A673 (cell line): Measurements from ENCODE around the gene HBB. TPM values are rescaled to one million over a fixed set of nuclear protein-coding genes. Genes with fewer than 3 reads are reported as not detected.

ENCODE experiments used
- BruUV-seq: library from RNA; stranded (reverse); fragments of 400-500 nt; replicated peaks from 2 replicates; lab custom pipeline; 2021; lab: Mats Ljungman, UMichigan
- CTCF ChIA-PET: fragments of 300-600 bp; sonication (Branson Sonifier 250); formaldehyde crosslinking; loops from one replicate; lab custom pipeline; 2022; ENCODE audit warnings: antibody characterized with exemption; lab: Charles Lee
- POLR2A ChIA-PET: fragments of 300-600 bp; sonication (Branson Sonifier 250); formaldehyde crosslinking; loops from one replicate; lab custom pipeline; 2022; ENCODE audit warnings: antibody characterized with exemption; ENCODE audit not compliant: low non-redundant PET; lab: Charles Lee
- DNase-seq: peaks from one replicate; pipeline ENCODE4 v3.0.0-alpha.2; 2015; ENCODE audit warnings: low spot score
- H3K27ac ChIP-seq: fragments of 200-600 bp; sonication (generic); 2 replicates; pipeline ENCODE4 v1.5.1; 2016; ENCODE audit warnings: mixed run types, low read depth, mild to moderate bottlenecking, mixed read lengths, antibody characterized with exemption, low read length; ENCODE audit not compliant: poor library complexity, severe bottlenecking
- H3K27me3 ChIP-seq: fragments of 200-600 bp; sonication (generic); replicated peaks from 2 replicates; pipeline ENCODE4 v1.6.1; 2017; ENCODE audit warnings: mixed run types, low read depth, mild to moderate bottlenecking, mixed read lengths, antibody characterized with exemption, low read length; ENCODE audit not compliant: insufficient read depth, poor library complexity
- H3K36me3 ChIP-seq: fragments of 200-600 bp; sonication (generic); 2 replicates; pipeline ENCODE4 v1.6.1; 2016; ENCODE audit warnings: mixed run types, mild to moderate bottlenecking, mixed read lengths, antibody characterized with exemption, low read length; ENCODE audit not compliant: insufficient read depth, poor library complexity, severe bottlenecking
- H3K4me1 ChIP-seq: fragments of 200-600 bp; sonication (generic); 2 replicates; pipeline ENCODE4 v1.6.1; 2017; ENCODE audit warnings: mixed run types, mild to moderate bottlenecking, mixed read lengths, antibody characterized with exemption, low read length; ENCODE audit not compliant: insufficient read depth, poor library complexity, severe bottlenecking
- H3K4me3 ChIP-seq: fragments of 200-600 bp; sonication (generic); 2 replicates; pipeline ENCODE4 v1.5.1; 2016; ENCODE audit warnings: low read depth, mixed run types, mild to moderate bottlenecking, mixed read lengths, low read length; ENCODE audit not compliant: poor library complexity, severe bottlenecking
- H3K9me3 ChIP-seq: fragments of 200-600 bp; sonication (generic); 2 replicates; pipeline ENCODE4 v1.6.1; 2016; ENCODE audit warnings: mixed run types, low read depth, mild to moderate bottlenecking, mixed read lengths, antibody characterized with exemption, low read length; ENCODE audit not compliant: poor library complexity, severe bottlenecking
- EZH2 ChIP-seq: fragments of 200-600 bp; sonication (generic); IDR thresholded peaks from 2 replicates; pipeline ENCODE4 v1.6.1; 2017; ENCODE audit warnings: borderline replicate concordance, low read depth, mild to moderate bottlenecking, mixed read lengths, antibody characterized with exemption, low read length; ENCODE audit not compliant: poor library complexity, severe bottlenecking
- intact Hi-C: fragments of 100-400 bp; cut with micrococcal nuclease; formaldehyde crosslinking; loops from one replicate; pipeline ENCODE4 v1.10.0; 2022; ENCODE audit not compliant: unreplicated experiment
- total RNA-seq: library from RNA; stranded (reverse); gene quantifications from 2 replicates; pipeline ENCODE4 v1.2.3, GENCODE V29; 2021
- TF ChIP-seq, protein P1 (sequence below): fragments of 300-800, 200-600 bp; sonication (generic); conservative IDR thresholded peaks from 2 replicates; pipeline ENCODE4 v1.5.1; 2017; ENCODE audit warnings: low read depth, mild to moderate bottlenecking, antibody characterized with exemption, low read length, moderate library complexity, mixed read lengths

The HBB gene
- total RNA-seq, 1 experiment from 2014 or later, result not detected

DNA sequence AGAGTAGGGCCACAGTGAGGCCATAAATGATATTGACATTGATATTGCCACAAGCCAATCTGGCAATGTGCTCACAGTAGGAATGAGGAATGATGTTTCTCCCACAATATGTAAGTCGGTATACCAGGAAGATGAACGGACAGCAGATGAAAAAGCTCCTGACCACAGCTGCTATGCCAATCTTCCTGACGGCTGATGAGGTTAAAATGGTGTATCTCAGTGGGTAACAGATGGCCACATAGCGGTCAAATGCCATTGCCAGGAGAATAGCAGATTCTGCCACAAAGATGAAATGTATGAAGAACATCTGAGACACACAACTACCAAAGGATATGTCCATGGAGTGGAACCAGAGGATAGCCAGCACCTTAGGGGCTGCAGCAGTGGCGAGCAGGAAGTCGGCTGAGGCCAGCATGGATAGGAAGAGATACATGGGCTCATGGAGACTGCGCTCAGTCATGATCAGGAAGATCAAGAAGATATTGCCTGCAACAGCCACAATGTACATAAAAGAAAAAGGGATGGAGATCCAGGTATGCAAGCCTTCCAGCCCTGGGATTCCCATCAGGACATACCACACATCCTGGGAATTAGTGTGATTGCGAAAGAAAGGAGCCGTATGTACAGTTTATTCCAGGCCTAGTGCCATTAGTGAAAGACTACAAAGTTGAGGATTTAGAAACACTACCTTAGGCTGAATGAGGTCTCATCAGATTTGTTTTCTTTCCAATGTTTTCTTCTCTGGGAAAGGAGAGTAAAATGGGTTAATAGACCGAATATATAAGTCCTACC lies 48.6 kb downstream of the HBB start:
- TF ChIP-seq EZH2, result no peak
- TF ChIP-seq, protein P1, sequence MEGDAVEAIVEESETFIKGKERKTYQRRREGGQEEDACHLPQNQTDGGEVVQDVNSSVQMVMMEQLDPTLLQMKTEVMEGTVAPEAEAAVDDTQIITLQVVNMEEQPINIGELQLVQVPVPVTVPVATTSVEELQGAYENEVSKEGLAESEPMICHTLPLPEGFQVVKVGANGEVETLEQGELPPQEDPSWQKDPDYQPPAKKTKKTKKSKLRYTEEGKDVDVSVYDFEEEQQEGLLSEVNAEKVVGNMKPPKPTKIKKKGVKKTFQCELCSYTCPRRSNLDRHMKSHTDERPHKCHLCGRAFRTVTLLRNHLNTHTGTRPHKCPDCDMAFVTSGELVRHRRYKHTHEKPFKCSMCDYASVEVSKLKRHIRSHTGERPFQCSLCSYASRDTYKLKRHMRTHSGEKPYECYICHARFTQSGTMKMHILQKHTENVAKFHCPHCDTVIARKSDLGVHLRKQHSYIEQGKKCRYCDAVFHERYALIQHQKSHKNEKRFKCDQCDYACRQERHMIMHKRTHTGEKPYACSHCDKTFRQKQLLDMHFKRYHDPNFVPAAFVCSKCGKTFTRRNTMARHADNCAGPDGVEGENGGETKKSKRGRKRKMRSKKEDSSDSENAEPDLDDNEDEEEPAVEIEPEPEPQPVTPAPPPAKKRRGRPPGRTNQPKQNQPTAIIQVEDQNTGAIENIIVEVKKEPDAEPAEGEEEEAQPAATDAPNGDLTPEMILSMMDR, result no peak

More for the DNA sequence above, 48.6 kb downstream of the HBB start:
- Histone ChIP-seq H3K27ac (no peak overlapping the region), H3K36me3 (no peaks in the 10 kb centered on the region), H3K4me1 (no peaks in the 10 kb centered on the region), H3K9me3 (no peaks in the 10 kb centered on the region), H3K27me3 (no peaks in the 10 kb centered on the region), H3K4me3 (no peak overlapping the region)
- ChIA-PET POLR2A (no interaction called here), CTCF (no interaction called here)
- no TSS peak for BruUV-seq
- no peak for DNase-seq
- intact Hi-C loops, result no loop called here

Other genes starting within 250 kb of the HBB start
- gene OR51L1, start 232.2 kb downstream of the HBB start, total RNA-seq, result not detected in 2 replicates
- gene OR52J3, start 180.5 kb downstream of the HBB start, total RNA-seq, result not detected in 2 replicates
- gene OR52E2, start 167.4 kb downstream of the HBB start, total RNA-seq, result not detected in 2 replicates
- gene OR52E1, start 157.5 kb downstream of the HBB start, total RNA-seq, result not detected in 2 replicates
- not detected in 2 replicates for gene OR52A5, start 88.7 kb downstream of the HBB start, total RNA-seq
- not detected in 2 replicates for gene OR52A1, start 72.3 kb downstream of the HBB start, total RNA-seq
- not detected in 2 replicates for gene OR51V1, start 26.4 kb downstream of the HBB start, total RNA-seq
- gene HBD, start 7.4 kb upstream of the HBB start, total RNA-seq, result not detected in 2 replicates
- gene HBG1, start 22.8 kb upstream of the HBB start, total RNA-seq, result not detected in 2 replicates
- gene HBG2, start 27.7 kb upstream of the HBB start, total RNA-seq, result not detected in 2 replicates
- not detected in 2 replicates for gene HBE1, start 42.9 kb upstream of the HBB start, total RNA-seq
- gene OR51B4, start 74.9 kb upstream of the HBB start, total RNA-seq, result not detected in 2 replicates
- gene OR51B2, start 97.2 kb upstream of the HBB start, total RNA-seq, result not detected in 2 replicates
- gene OR51B5, start 116.5 kb upstream of the HBB start, total RNA-seq, result not detected in 2 replicates
- gene OR51B6, start 124.4 kb upstream of the HBB start, total RNA-seq, result not detected in 2 replicates
- not detected in 2 replicates for gene OR51M1, start 156.7 kb upstream of the HBB start, total RNA-seq
- gene OR51Q1, start 195.0 kb upstream of the HBB start, total RNA-seq, result not detected in 2 replicates
- not detected in 2 replicates for gene OR51I1, start 214.4 kb upstream of the HBB start, total RNA-seq
- gene OR51I2, start 222.3 kb upstream of the HBB start, total RNA-seq, result not detected in 2 replicates